CD14-positive monocyte (primary cell): ENCODE results near the gene ARHGEF37. TPM values are rescaled to one million over a fixed set of nuclear protein-coding genes. Genes with fewer than 3 reads are reported as not detected.

Experiments
- DNase-seq, 3 donors: peaks; one replicate each; pipeline ENCODE4 v3.0.0-alpha.2; 2011 to 2022
- H2AFZ ChIP-seq: 2 replicates; pipeline ENCODE4 v1.6.0; 2012; ENCODE audit warnings: mild to moderate bottlenecking, low read depth, low read length, inconsistent platforms; ENCODE audit not compliant: insufficient read depth, poor library complexity, severe bottlenecking
- H3K27ac ChIP-seq, 2 donors: 1 replicate in 1 of 2; 2 replicates in 1 of 2; pipeline ENCODE4 v1.5.1; 2012 to 2013; ENCODE audit warnings: low read length in 2 of 2, control low read depth in 1 of 2, inconsistent platforms in 1 of 2, low read depth in 1 of 2, mild to moderate bottlenecking in 1 of 2
- H3K27me3 ChIP-seq, 2 donors: one replicate each; pipeline versions ENCODE4 v1.6.0 to v1.6.1; 2011 to 2013; ENCODE audit warnings: low read length in 2 of 2; ENCODE audit not compliant: control insufficient read depth in 2 of 2, insufficient read depth in 2 of 2
- H3K36me3 ChIP-seq, 2 donors: replicated peaks in 1 of 2; 1 replicate in 1 of 2; 2 replicates in 1 of 2; pipeline versions ENCODE4 v1.5.1 to v1.6.1; 2012 to 2013; ENCODE audit warnings: low read length in 2 of 2, control low read depth in 1 of 2, inconsistent platforms in 1 of 2, mild to moderate bottlenecking in 1 of 2; ENCODE audit not compliant: insufficient read depth in 2 of 2, control insufficient read depth in 1 of 2
- H3K4me1 ChIP-seq, 2 donors: 1 replicate in 1 of 2; 2 replicates in 1 of 2; pipeline versions ENCODE4 v1.5.1 to v1.6.1; 2012 to 2013; ENCODE audit warnings: low read length in 2 of 2, control low read depth in 1 of 2, inconsistent platforms in 1 of 2, mild to moderate bottlenecking in 1 of 2, moderate library complexity in 1 of 2; ENCODE audit not compliant: insufficient read depth in 2 of 2, control insufficient read depth in 1 of 2
- H3K4me2 ChIP-seq: replicated peaks from 2 replicates; pipeline ENCODE3; 2012; ENCODE audit warnings: low read length, moderate library complexity, mild to moderate bottlenecking; ENCODE audit not compliant: poor library complexity, severe bottlenecking; ENCODE audit errors: extremely low read depth
- H3K4me3 ChIP-seq, 3 experiments: fragments of 200-600 bp in 1 of 3; sonication (generic) in 1 of 3; replicated peaks in 1 of 3; 1 replicate in 2 of 3; 2 replicates in 1 of 3; pipeline ENCODE4 v1.5.1; 2011 to 2013; ENCODE audit warnings: low read length in 3 of 3, mild to moderate bottlenecking in 3 of 3, control low read depth in 2 of 3, low read depth in 2 of 3, inconsistent platforms in 1 of 3, moderate library complexity in 1 of 3
- H3K79me2 ChIP-seq: 2 replicates; pipeline ENCODE4 v1.6.0; 2012; ENCODE audit warnings: mild to moderate bottlenecking, control low read depth, inconsistent platforms, low read length, moderate library complexity; ENCODE audit not compliant: insufficient read depth
- H3K9ac ChIP-seq: 2 replicates; pipeline ENCODE4 v1.6.0; 2017; ENCODE audit warnings: low read length, mild to moderate bottlenecking; ENCODE audit not compliant: insufficient read depth, poor library complexity, severe bottlenecking
- H3K9me3 ChIP-seq, 2 donors: replicated peaks in 1 of 2; 1 replicate in 1 of 2; 2 replicates in 1 of 2; pipeline versions ENCODE4 v1.5.1 to v1.6.1; 2012 to 2013; ENCODE audit warnings: low read length in 2 of 2, control low read depth in 1 of 2; ENCODE audit not compliant: control insufficient read depth in 1 of 2, insufficient read depth in 1 of 2
- H4K20me1 ChIP-seq: 2 replicates; pipeline ENCODE4 v1.6.0; 2012; ENCODE audit warnings: mild to moderate bottlenecking, low read length, control low read depth, moderate library complexity; ENCODE audit not compliant: insufficient read depth
- H3K27ac Mint-ChIP-seq, 7 donors: one replicate each; pipeline ENCODE4 v1.8.0; 2020; ENCODE audit warnings: mild to moderate bottlenecking in 7 of 7, mixed read lengths in 7 of 7, moderate library complexity in 6 of 7, inconsistent platforms in 2 of 7
- H3K27me3 Mint-ChIP-seq, 3 donors: one replicate each; pipeline ENCODE4 v1.8.0; 2021 to 2022; ENCODE audit warnings: low read depth in 3 of 3, mild to moderate bottlenecking in 3 of 3, mixed read lengths in 3 of 3, moderate library complexity in 3 of 3, inconsistent platforms in 1 of 3
- H3K36me3 Mint-ChIP-seq, 2 donors: one replicate each; pipeline ENCODE4 v1.8.0; 2020; ENCODE audit warnings: mixed read lengths in 2 of 2, inconsistent platforms in 1 of 2, mild to moderate bottlenecking in 1 of 2
- H3K4me1 Mint-ChIP-seq: one replicate; pipeline ENCODE4 v1.8.0; 2020; ENCODE audit warnings: mild to moderate bottlenecking, mixed read lengths
- H3K4me3 Mint-ChIP-seq, 2 donors: one replicate each; pipeline ENCODE4 v1.8.0; 2020; ENCODE audit warnings: mild to moderate bottlenecking in 2 of 2, mixed read lengths in 2 of 2, moderate library complexity in 1 of 2
- H3K9me3 Mint-ChIP-seq, 7 donors: one replicate each; pipeline ENCODE4 v1.8.0; 2020 to 2022; ENCODE audit warnings: mixed read lengths in 7 of 7, mild to moderate bottlenecking in 6 of 7, moderate library complexity in 6 of 7, inconsistent platforms in 2 of 7
- WGBS: methylation state at CpG from one replicate; pipeline ENCODE4 v1.1.5; 2013; ENCODE audit warnings: missing lambda C conversion rate; ENCODE audit not compliant: insufficient coverage; 5-methylcytosine and 5-hydroxymethylcytosine counted together
- intact Hi-C, 2 donors: fragments of 100-400 bp; cut with micrococcal nuclease; formaldehyde crosslinking; loops; one replicate each; pipeline versions ENCODE4 v1.15.0 to v1.15.1; 2023
- polyA plus RNA-seq, 3 donors: library from polyadenylated mRNA; depleted of rRNA in 1 of 3; unstranded in 2 of 3; stranded (reverse) in 1 of 3; fragments of 300-500 nt in 2 of 3; fragments of >200 nt in 1 of 3; fragmentation: Illumina TruSeq in 2 of 3; gene quantifications; 1 replicate in 2 of 3; 2 replicates in 1 of 3; pipeline ENCODE4 v1.2.3, GENCODE V29; 2012 to 2021
- TF ChIP-seq, protein P1 (sequence below): fragments of 200-600 bp; IDR thresholded peaks from one replicate; pipeline ENCODE4 v1.8.0; 2022; ENCODE audit warnings: antibody characterized with exemption, mild to moderate bottlenecking

ARHGEF37 gene
- polyA plus RNA-seq, 3 donors, result not detected

- 76% methylated on average over 4 of the region's 6 CpGs for WGBS
- no peaks in the 10 kb centered on the region for H3K36me3 Mint-ChIP-seq
- peak in 2 of 3 donors; percentile 54 to 72 for DNase-seq
- Histone ChIP-seq H3K9me3 (peaks cover 8% of the 10 kb centered on the region in 2 donors), H3K9ac (no peak overlapping the region), H2AFZ (no peak overlapping the region), H3K79me2 (no peaks in the 10 kb centered on the region), H3K36me3 (no peaks in the 10 kb centered on the region), H4K20me1 (no peaks in the 10 kb centered on the region), H3K4me3 (no peak overlapping the region), H3K27ac (no peak overlapping the region), H3K4me1 (no peaks in the 10 kb centered on the region), H3K4me2 (no peak overlapping the region), H3K27me3 (no peaks in the 10 kb centered on the region)
- TF ChIP-seq, protein P1, sequence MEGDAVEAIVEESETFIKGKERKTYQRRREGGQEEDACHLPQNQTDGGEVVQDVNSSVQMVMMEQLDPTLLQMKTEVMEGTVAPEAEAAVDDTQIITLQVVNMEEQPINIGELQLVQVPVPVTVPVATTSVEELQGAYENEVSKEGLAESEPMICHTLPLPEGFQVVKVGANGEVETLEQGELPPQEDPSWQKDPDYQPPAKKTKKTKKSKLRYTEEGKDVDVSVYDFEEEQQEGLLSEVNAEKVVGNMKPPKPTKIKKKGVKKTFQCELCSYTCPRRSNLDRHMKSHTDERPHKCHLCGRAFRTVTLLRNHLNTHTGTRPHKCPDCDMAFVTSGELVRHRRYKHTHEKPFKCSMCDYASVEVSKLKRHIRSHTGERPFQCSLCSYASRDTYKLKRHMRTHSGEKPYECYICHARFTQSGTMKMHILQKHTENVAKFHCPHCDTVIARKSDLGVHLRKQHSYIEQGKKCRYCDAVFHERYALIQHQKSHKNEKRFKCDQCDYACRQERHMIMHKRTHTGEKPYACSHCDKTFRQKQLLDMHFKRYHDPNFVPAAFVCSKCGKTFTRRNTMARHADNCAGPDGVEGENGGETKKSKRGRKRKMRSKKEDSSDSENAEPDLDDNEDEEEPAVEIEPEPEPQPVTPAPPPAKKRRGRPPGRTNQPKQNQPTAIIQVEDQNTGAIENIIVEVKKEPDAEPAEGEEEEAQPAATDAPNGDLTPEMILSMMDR, result peak; percentile 96
- intact Hi-C loops, result loop anchor here (5.0 kb wide), 2 partner anchors 36 to 171 kb away; no protein-coding TSS in a partner anchor
- H3K4me1 Mint-ChIP-seq, result peaks cover 3% of the 10 kb centered on the region
- peaks cover 0 to 4% (median 0%) of the 10 kb centered on the region in 3 donors for H3K27me3 Mint-ChIP-seq
- H3K4me3 Mint-ChIP-seq, result no peak overlapping the region
- peaks cover 2 to 7% (median 4%) of the 10 kb centered on the region in 7 donors for H3K9me3 Mint-ChIP-seq
- H3K27ac Mint-ChIP-seq, result no peak overlapping the region
Measured at GRCh38 chr5:149656576-149657182, 75.4 kb downstream of the ARHGEF37 start.

GRCh38 chr5:149657324-149657723 is 76.0 kb downstream of the ARHGEF37 start:
- no peak overlapping the region for H3K27ac Mint-ChIP-seq
- no peak overlapping the region for H3K27ac ChIP-seq
- H3K4me3 ChIP-seq, result no peak overlapping the region
- H2AFZ ChIP-seq, result no peak overlapping the region
- no peaks in the 10 kb centered on the region for H3K27me3 ChIP-seq
- no peak overlapping the region for H3K4me3 Mint-ChIP-seq
- no peak for DNase-seq
- peaks cover 2 to 7% (median 4%) of the 10 kb centered on the region in 7 donors for H3K9me3 Mint-ChIP-seq
- H3K4me1 ChIP-seq, result no peaks in the 10 kb centered on the region
- H4K20me1 ChIP-seq, result no peaks in the 10 kb centered on the region
- no peaks in the 10 kb centered on the region for H3K36me3 Mint-ChIP-seq
- H3K79me2 ChIP-seq, result no peaks in the 10 kb centered on the region
- H3K36me3 ChIP-seq, result no peaks in the 10 kb centered on the region
- TF ChIP-seq, protein P1, result no peak
- no peak overlapping the region for H3K4me2 ChIP-seq
- H3K9ac ChIP-seq, result no peak overlapping the region
- peaks cover 0 to 4% (median 0%) of the 10 kb centered on the region in 3 donors for H3K27me3 Mint-ChIP-seq
- 92% methylated on average over 2 of the region's 2 CpGs for WGBS
- intact Hi-C loops, result loop anchor here (5.0 kb wide), 2 partner anchors 35 to 170 kb away; no protein-coding TSS in a partner anchor
- peaks cover 8% of the 10 kb centered on the region in 2 donors for H3K9me3 ChIP-seq
- peaks cover 3% of the 10 kb centered on the region for H3K4me1 Mint-ChIP-seq
